Measurements from ENCODE around the gene ZDHHC11B.
"Not testable (repeated sequence)": the region's sequence is repeated elsewhere in the genome, so short reads cannot be mapped to it uniquely, and the experiment has no call there.

Gene ZDHHC11B

DNA sequence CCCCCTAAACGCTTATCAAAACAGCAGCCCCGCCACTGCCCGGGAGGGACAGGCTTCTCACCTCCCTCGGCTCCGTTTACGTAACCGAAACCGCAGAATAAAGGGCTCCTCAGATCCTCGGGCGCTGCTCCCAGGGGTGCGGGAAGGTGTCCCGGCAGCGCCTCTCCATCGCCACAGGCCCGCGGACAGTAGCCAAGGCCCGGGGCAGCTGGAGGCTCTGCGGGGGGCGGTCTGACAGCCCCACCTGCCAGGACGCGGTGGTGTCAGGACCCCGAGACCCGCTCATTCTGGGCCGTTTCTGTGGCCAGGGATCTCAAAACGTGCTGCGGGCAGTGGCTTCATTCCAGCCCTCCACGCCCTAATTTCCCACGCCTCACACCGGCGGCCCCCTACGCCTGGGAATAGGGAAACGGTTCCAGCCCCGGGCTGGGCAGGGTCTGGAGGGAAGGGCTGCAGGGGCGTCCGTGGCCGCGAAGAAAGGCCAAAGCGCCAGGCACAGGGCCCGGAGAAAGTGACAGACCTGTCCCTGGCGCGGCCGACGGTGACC is 575 bp downstream of the ZDHHC11B start:
- DNase-seq, result not testable (repeated sequence)

DNA sequence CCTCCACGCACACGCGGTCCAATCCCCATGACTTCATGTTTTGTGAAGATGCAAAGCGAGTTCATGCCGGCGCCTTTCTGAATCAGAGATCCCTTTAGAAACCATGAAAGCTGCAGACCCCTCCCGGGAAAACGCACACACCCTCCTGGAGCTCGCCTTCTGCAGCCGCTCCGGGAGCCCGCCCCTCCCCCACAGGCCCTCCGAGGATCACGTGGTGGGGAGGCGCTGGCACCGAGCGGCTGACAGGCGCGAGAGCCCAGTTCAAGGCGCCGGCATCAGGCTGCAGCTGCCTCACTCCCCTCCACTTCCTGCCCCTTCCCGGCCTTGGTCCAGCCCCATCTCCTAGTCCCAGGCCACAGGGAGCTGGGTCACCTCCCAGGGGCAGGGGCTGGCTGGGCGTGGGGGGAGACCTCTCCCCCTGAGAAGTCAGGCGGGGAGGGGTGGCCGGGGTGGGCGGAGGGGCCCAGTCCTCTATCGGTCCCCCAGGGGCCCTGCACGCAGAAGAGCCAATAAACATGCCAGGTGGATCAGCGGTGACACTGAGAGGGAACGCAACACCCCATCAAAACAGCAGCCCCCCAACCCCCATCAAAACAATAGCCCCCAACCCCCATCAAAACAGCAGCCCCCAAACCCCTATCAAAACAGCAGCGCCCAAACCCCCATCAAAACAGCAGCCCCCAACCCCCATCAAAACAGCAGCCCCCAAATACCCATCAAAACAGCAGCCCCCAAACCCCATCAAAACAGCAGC is 1.3 kb downstream of the ZDHHC11B start:
- DNase-seq, result not testable (repeated sequence)

DNA sequence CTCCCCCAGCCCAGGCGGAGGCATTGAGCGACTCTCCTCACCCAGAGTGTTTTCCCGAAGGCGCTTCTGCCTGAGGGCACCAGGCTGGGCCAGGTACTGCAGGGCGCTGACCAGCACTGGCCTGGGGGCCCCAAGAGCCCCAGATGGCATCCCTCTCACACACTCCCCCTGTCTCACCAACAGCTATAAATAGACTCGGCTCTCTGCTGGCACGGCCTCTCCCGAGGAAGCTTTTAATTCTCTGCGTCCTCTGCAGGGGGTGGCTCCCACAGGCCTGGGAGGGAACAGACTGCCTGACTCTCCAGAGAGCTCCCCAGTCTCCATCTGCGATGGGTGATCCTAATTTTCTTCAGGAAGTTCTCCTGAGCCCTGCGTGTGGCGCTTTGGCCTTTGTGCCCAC is 2.2 kb downstream of the ZDHHC11B start:
- not testable (repeated sequence) for DNase-seq

DNA sequence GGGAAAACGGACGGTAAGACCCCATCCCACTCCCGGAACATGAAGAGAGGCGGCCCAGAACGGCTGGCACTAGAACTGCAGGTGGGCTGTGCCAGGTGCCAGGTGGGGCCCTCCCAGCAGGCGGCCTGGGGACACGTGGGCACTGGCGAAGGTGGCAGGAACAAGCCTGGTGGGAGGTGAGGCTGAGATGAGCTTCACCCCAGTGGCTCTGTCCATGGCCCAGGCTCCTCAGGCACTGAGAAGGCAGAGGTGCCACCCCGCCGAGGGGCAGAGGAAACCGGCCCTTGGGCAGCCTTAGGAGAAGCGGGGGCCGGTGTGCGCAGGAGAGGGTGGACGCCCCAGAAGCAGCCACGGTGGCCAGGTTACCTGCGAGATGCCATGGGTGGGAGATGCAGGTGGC is 4.0 kb downstream of the ZDHHC11B start:
- DNase-seq, result not testable (repeated sequence)

DNA sequence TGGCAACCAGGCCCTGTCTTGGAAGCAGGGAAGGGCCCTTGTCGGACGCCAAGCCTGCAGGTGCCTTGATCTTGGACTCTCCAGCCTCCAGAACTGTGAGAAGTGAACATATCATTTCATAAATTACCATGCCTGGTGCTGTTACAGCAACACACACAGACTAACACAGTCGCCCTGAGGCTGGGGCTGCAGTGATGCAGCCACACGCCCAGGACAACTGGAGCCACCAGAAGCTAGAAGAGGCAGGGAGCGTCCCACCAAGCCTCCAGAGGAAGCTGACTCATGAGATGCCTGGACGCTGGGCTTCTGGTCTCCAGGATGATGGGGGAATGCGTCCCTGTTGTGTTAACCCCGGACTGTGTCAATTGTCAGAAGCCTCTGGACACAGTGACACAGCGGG is 5.6 kb downstream of the ZDHHC11B start:
- DNase-seq, result not testable (repeated sequence)

DNA sequence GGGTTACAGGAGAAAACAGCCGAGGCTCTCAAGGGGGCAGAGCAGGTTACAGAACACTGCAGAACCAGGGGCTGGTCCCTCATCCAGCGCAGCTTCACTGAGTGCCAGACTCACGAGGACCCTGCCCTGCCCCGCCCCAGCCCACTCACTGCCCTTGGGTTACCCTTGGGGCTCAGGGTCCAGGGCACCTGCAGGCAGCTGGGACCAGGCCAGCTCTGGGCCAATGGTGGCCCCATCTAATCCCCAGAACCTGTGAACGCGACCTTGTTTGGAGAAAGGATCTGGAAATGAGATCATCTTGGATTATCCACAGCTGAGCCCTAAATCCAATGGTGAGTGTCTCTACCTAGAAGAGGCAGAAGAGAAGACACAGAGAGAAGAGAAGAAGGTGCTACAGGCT is 6.1 kb downstream of the ZDHHC11B start:
- not testable (repeated sequence) for DNase-seq

DNA sequence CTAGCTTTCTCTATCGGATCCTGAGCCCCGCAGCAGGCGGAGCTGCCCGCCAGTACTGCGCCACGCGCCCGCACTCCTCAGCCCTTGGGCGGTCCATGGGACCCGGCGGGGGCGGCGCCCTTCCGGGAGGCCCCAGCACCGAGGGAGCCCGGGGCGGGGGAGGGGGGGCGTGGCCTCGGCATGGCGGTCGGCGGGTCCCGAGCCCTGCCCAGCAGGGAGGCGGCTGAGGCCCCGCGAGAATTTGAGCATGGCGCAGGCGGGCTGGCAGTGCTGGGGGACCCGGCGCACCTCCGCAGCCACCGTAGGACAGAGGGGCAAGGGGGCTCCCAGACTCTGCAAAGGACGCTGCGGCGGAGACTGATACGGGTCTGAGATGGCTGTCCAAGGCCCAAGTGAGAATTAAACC is 6.8 kb downstream of the ZDHHC11B start:
- no peak for DNase-seq

DNA sequence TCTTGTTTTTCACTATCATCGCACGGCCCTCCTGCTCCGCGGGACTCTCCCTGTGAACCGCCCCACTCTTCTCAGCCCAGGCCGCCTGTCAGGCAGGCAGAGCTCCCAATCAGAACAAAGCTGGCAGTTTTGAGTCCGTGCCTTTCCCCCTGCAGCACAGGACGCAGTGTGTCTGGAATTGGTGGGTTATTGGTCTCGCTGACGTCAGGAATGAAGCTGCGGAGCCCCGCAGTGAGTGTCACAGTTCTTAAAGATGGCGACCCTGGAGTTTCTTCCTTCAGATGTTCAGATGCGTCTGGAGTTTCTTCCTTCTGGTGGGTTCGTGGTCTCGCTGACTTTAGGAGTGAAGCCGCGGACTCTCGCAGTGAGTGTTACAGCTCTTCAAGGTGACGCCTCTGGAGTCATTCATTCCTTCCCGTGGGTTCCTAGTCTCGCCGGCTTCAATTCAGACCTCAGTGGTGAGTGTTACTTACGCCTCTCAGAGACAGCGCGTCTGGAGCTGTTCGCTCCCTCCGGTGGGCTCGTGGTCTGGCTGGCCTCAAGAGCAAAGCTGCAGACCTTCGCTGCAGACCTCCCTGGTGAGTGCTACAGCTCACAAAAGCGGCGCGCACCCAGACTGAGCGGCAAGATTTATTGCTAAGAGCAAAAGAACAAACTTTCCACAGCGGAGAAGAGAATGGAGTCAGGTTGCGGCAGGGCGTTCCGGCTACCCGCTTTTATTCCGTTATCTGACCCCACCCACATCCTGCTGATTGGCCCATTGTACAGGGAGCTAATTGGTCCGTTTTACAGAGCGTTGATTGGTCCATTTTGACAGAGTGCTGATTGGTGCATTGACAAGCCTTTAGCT is 7.4 kb downstream of the ZDHHC11B start:
- DNase-seq, result no peak

DNA sequence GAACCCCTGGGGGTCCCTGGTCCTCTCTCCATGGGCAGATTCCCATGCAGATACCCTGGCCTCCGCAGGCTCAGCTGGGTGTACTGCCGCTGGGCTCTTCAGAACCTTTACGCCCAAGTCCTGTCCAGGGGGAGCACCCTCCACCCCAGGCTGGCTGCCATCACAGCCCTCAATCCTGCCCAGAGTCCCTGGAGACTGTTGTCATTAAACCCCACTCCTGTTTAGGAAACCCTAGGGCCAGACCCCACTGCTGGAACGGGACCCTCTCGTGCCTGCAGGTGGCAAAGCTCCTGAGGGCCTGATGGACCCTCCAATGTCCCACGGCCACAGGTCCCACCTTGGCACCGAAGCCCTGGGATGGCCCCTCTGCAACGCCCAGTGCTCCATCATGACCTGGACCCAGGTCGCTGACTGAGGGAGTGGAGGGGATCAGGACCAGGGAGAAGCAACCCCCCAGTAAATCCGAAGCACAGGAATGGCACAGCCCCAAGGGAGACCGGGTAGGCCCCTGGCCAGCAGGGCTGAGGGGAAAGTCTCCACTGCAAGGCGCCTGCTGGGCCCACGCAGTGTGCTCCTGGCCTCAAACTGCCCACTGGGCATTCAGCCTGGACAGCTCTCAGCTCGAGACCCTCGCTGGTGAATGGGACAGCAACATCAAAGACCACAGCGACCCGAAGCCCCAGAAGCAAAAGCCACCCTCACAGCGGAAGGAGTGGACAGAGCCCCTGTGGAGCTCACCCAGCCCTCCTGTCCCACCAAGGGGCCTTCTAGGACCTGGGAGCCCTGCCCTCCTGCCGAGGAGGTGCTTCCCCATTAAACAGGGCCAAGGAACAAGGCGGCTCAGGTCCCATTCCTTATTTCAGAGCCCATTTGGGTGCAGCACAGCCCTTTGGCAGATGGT is 8.3 kb downstream of the ZDHHC11B start:
- DNase-seq, result no peak

DNA sequence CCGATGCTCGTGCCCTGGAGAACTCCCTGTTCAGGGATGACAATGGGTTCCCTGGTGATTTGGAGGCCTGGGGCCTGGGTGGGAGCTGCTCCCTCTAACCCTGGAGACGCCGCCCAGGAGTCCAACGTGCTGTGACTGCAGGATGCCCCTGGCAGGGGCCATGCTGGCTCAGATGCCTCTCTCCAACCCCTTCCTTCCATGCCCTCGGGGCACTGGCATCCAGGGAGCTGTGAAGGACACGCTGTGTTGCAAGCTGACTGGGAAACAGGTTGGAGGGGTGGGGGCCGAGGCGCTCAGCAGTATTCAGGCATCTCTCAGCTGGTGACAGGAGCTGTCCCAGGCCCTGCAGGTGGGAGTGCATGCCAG is 9.0 kb downstream of the ZDHHC11B start:
- not testable (repeated sequence) for DNase-seq

DNA sequence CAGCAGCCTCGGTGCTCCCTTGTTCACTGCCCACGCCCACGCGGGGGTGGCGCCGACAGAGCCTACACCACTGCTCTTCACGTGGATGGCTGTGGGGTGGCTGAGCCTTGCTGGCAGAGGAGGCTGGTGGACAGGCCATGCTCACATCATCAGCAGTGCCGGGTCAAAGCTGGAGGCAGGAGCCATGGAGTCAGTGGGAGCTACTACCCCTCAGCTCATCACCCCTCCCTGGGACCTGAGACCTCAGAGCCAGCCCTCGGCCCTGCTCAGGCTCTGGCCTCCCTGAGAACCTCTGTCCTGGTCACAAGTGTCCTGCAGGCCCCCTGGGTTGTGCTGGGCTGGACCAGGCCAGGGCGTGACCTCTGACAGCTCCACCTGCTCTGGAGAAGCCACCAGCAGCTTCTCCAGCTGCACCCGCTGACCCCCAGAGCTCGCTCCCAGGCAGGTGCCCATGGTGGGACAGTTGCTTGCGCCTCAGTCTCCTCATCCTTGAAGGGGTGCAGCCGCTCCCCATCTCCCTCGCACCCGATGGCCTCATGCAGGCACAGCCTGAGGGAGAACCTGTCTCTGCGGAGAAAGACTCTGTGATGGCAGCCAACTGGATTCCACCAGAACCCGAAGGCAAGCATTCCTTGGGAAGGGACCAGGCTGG is 9.5 kb downstream of the ZDHHC11B start:
- not testable (repeated sequence) for DNase-seq

DNA sequence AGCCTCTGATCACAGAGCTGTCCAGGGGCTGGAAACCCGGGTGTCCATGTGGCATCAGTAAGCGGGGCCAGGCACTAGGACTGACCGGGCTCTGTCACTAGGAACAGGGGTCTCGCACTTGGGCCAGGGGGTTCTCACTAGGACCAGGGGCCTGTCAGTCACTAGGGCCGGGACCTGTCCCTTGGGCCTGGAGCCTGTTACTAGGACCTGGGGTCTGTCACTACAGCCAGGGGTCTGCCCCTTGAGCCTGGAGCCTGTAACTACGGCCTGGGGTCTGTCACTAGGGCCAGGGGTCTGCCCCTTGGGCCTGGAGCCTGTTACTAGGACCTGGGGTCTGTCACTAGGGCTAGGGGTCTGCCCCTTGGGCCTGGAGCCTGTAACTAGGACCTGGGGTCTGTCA is 10.2 kb downstream of the ZDHHC11B start:
- not testable (repeated sequence) for DNase-seq

DNA sequence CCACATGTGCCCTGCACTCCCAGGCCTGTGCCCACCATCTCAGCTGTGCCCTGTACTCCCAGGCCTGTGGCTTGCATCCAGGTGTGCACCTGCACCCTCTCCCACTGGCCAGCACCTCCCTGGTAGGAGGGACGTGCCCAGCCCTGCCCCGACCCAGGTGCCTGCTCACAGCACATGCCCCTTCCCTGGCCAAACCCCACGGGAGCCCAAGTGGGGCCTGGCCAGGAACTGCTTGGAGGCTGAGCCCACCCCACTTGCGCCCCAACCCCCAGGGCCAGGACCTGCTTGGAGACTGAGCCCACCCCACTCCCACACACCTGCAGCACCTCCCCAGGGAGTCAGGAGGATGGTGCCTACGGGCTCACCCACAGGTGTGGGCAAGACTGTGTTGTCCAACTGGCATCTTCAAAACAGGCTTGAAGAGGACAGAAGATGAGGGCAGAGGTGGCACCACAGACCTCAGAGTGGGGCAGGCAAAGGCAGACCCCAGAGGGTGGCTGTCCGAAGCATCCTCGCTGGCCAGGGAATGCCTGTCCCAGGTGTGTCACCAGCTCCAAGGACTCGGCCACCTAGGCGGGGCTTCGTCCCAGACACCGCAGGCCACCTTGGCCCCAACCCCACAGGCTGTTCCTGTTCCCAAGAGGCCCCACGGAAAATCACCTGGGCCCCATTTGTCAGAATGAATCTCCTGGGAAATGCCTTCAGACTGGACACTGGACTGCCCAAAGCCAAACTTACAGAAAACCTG is 10.8 kb downstream of the ZDHHC11B start:
- DNase-seq, result no peak

DNA sequence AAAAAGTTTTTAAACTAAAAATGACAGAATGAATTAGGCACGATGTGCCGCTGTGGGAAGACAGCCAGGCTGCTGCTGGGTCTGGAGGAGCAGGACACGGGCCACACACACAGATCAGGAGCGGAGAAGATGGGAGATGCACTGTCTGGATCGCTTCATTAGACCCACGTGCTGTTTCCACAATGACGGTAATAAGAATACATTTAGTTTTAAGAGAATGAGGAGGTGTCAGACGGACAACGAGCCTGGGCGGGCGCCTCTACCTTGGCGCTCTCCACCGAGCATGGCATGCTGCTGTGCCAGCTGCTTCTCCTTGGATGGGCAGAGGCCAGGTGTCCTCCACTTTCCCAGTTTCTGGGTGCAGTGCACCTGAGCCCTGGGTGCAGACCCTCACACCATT is 11.6 kb downstream of the ZDHHC11B start:
- DNase-seq, result not testable (repeated sequence)

DNA sequence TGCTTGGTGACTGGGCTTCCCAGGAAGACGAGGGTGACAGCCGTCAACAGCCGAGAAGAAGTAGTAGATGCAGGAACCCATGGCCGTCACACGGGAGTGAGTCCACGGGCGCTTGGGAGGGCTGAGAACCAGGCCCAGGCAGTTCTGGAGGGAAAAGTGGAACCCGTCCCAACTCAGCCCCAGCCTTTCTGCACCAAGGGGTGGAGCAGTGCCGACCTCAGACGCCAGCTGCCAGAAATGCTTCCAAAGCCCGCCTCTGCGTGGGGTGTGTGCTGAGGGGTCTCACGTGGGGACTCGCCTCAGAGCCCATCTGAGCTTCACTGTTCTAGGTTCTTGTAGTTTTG is 12.0 kb downstream of the ZDHHC11B start:
- not testable (repeated sequence) for DNase-seq

DNA sequence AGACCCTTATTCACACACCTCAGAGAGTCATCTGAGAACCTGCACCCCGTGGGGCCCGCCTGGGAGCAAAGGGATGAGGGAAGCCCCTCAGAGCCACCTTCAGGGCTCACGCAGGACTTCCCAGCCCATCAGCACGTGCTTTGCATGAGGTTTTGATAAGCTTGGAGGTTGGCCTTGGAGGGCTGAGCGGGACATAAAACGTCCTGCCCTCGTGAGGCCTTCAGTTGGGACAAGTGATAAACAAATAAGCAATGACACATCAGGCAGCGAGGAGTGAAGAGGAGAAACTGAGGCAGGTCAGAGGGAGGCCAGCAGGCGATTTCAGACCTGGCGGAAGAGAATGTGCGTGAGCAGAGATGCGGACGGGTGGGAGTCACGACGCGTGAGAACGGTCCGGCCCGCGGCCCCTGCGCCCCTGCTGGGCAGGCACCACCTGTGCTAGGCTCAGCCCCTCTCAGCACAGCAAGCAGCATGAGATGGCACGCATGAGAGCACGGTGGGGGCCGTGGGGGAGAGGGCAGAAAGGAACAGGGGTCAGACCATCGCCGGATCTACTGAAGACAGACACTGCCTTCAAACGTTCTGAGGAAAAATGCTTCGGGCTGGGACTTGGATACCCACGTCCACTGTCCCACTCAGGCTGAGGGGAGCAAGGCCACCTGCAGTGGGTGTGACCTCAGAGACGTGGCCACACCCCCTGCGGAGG is 12.5 kb downstream of the ZDHHC11B start:
- DNase-seq, result not testable (repeated sequence)

DNA sequence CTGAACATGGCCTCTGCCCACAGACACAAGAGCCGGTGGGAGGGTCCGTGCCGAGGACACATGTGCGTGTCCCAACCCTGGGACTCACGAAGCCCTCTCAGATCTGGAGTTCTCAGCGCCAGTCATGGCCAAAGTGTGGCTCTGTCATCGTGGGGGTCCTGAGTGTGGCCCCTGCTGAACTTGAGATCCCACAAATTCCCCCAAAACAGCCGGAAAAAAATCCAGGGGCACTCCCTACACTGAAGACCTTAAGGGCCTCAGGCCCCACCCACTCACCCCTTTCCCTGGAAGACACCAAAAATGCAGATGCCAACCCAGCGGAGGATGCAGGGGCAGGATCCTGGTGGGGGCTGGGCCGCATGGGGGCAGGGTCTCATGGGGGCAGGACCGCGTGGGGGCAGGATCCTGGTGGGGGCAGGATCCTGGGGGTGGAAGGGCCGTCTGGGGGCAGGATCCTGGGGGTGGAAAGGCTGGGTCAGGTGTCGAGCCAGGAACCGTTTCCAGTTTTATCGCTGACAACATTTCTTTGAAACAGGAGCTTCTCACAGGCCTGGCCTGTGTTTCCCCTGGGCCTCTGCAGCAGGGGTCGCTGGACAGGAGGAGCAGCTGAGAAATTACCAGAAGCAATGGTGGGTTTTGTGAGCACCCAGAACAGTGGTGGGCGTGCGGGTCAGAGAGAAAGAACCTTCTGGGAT is 13.3 kb downstream of the ZDHHC11B start:
- DNase-seq, result not testable (repeated sequence)

DNA sequence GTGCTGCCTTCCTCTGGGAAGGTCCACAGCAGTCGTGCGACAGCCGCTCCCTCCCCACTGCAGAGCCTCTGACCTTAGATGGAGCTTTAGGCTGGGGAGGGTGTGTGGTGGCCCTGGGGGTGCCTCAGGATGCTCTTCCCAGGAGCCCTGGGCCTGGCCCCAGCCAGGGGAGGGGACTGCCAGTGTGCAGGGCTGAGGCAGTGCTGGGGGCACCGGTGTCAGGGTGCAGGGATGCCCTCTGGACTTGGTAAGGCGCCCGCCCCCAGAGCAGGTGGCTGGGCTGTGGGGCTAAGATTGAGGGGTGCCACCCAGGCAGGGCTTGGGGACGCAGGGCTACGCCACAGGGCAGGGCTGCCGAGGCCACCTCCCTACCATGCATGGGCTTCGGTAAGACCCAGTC is 13.9 kb downstream of the ZDHHC11B start:
- not testable (repeated sequence) for DNase-seq

DNA sequence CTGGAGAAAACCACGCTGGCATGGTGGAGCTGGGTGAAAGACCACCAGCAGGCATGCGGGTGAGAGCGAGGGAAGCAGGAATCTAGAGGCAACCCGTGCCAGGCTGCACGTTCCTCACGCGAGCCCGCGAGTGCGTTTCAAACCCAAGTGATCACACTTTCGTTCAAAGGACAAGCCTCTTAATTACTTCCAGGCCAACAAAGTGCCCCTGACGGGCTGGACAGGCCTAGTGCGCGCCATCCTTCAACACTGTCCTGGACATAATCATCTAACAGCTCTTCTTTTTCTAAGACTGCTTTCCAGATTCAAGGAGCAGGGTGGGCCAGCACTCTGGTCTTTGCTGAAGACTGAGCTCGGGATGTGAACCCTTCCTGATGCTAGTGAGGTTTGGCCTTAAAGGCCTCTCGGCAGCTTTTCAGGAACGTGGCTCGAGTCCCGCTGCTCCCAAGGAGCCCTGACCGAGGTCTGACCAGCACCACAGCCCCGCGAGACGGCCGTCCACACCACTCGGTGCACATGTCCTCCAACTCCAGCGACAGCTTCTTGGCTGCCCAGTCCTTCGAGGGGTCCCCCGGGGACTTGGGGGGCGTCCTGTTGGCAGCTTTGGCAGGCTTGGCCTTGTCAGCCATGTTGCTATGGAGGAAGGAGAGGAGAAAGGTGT is 14.9 kb downstream of the ZDHHC11B start:
- peak; percentile 17 for DNase-seq
